Activated CD8-positive, alpha-beta T cell treated with anti-CD3 and anti-CD28 coated beads, Interleukin-2, amount 10 ng/mL, durations not matched to agents 7 days and 5 days (primary cell): ENCODE measurements around the gene PPP5C. TPM values are rescaled to one million over a fixed set of nuclear protein-coding genes. Genes with fewer than 3 reads are reported as not detected.

Experiments
- ATAC-seq: fragments of 150-1000 bp; cut with Tn5 transposase; one replicate; pipeline ENCODE4 v1.10.0; 2021; ENCODE audit warnings: moderate library complexity
- CTCF ChIA-PET: fragments of 350-600 bp; sonication (Branson Sonifier 250); formaldehyde crosslinking; loops from one replicate; lab custom pipeline; 2021; ENCODE audit warnings: antibody characterized with exemption; lab: Charles Lee
- POLR2A ChIA-PET: fragments of 350-600 bp; sonication (Branson Sonifier 250); formaldehyde crosslinking; loops from one replicate; lab custom pipeline; 2021; ENCODE audit warnings: antibody characterized with exemption; lab: Charles Lee
- DNase-seq: peaks from one replicate; pipeline ENCODE4 v3.0.0-alpha.2; 2020
- H3K27ac Mint-ChIP-seq: one replicate; pipeline ENCODE4 v1.8.0; 2021; ENCODE audit warnings: mild to moderate bottlenecking, mixed read lengths
- H3K27me3 Mint-ChIP-seq: one replicate; pipeline ENCODE4 v1.8.0; 2021; ENCODE audit warnings: low read depth, mixed read lengths
- H3K36me3 Mint-ChIP-seq: one replicate; pipeline ENCODE4 v1.8.0; 2021; ENCODE audit warnings: low read depth, mixed read lengths
- H3K4me1 Mint-ChIP-seq: one replicate; pipeline ENCODE4 v1.8.0; 2021; ENCODE audit warnings: low read depth, mixed read lengths
- H3K4me3 Mint-ChIP-seq: one replicate; pipeline ENCODE4 v1.8.0; 2021; ENCODE audit warnings: mild to moderate bottlenecking, mixed read lengths
- H3K9me3 Mint-ChIP-seq: one replicate; pipeline ENCODE4 v1.8.0; 2022; ENCODE audit warnings: mixed read lengths; ENCODE audit not compliant: insufficient read depth
- total RNA-seq, 2 experiments: library from RNA; stranded (reverse); gene quantifications; one replicate each; pipeline ENCODE4 v1.2.3, GENCODE V29; 2021

PPP5C gene
- total RNA-seq, 2 experiments from 2014 or later = 118 to 126 TPM

DNA sequence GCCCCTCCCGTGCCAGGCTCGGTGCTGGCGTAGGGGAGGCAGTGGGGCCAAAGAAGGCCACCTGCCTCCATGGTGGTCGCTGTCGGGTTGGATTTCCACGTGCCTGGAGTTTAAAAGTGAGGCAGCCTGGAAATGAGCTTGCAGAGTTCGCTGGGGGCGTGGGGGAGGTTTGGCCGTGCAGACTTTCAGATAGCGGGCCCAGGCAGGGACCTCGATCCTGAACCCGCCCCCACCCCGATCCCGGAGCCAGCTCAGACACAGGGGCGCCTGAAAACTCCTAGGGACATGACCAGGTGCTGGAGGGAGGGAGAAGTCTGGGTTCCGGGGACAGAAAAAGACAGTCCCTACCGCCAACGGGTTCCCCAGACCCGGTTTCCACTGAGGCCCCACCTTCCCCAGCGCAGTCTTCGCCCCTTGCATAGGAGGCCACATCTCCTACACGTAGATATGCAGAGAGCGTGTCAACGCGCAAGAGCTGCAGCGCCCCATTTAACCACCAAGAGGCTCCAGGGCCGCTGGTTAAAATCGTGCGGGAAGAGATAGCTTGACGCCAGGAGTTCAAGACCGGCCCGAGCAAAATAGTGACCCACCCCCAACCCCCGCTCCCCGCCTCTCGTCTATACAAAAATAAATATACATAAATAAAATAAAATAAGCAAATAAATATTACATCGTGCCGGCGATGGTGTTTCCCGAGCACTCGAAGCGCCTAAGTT is 58.0 kb downstream of the PPP5C start:
- no peak overlapping the region for H3K27ac Mint-ChIP-seq
- no peak overlapping the region for H3K4me3 Mint-ChIP-seq
- POLR2A ChIA-PET = interaction anchor here (0.6 kb wide), 1 partner anchor 324 kb away, joined by 3 read pairs; no protein-coding TSS in a partner anchor
- DNase-seq = peak; percentile 40
- ATAC-seq = peak; percentile 47
- no peaks in the 10 kb centered on the region for H3K36me3 Mint-ChIP-seq
- peaks cover 15% of the 10 kb centered on the region for H3K4me1 Mint-ChIP-seq
- CTCF ChIA-PET = interaction anchor here (0.8 to 2.9 kb wide), 5 partner anchors 9 to 109 kb away, joined by 3 to 17 read pairs (median 5); no protein-coding TSS in a partner anchor
- H3K9me3 Mint-ChIP-seq = no peaks in the 10 kb centered on the region
- H3K27me3 Mint-ChIP-seq = peaks cover 56% of the 10 kb centered on the region

DNA sequence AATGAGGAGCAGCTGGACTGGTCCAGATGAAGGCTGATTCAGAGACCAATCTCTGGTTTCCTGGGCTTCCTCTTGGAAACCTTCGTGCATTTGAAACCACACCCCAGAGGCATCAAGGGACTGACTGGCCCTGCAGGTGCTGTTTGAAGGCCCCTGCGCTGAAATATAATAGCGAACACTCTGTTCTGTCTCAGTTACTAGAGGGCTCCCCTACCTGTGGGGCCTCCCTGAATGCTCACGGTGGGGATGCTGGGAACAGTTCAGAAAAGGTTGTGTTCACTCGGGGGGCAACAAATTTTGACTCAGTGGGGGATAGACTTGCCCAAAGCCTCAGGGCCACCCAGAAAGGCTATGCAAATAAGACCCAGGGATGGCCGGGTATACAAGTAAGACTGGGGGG is 60.1 kb downstream of the PPP5C start:
- DNase-seq = no peak
- Mint-ChIP-seq H3K4me3 (no peak overlapping the region), H3K27ac (no peak overlapping the region), H3K9me3 (no peaks in the 10 kb centered on the region), H3K36me3 (no peaks in the 10 kb centered on the region), H3K27me3 (peaks cover 64% of the 10 kb centered on the region), H3K4me1 (peaks cover 15% of the 10 kb centered on the region)
- ChIA-PET POLR2A (no interaction called here), CTCF (interaction anchor here (2.9 kb wide), 1 partner anchor 81 kb away, joined by 17 read pairs; no protein-coding TSS in a partner anchor)
- ATAC-seq = no peak

DNA sequence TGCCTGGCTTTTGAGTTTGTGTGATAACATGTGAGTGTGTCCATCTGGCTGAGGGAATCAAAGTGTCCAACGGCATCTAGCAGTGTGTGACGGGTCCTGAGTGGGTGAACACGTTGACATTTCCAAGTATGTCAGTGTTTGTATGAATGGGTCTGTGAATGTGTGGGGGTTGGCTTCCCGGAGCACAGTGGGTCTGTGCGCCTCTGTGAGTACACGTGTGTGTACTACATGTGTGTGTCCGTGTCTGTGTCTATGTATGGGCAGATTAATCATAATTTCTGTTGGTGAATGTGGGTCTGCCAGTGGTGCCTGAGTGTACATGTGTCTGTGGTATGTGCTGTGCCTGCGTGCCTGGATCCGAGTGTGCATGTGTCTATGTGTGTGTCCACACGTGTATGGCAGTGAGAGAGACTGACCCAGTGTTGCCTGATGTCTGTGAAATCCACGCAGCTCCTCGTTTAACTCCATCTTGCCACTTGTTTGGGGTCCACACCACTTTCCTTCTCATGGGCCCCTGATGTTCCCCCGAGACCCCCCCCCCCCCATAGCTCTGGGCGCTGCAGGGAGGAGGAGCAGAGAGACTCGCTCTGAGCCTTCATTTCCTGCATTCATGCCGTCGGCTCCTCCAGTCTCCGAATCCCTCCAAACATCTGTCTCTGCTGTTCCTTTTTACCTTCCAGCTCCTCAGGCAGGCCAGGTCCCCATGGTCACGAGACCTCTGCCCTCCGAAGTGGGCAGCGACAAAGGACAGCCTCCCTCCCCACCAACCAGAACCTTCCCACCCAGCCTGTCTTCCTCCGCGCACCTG is 61.2 kb downstream of the PPP5C start:
- ATAC-seq (no peak), DNase-seq (no peak)
- H3K36me3 Mint-ChIP-seq = no peaks in the 10 kb centered on the region
- ChIA-PET CTCF (no interaction called here), POLR2A (no interaction called here)
- H3K4me1 Mint-ChIP-seq = peaks cover 13% of the 10 kb centered on the region
- peaks cover 69% of the 10 kb centered on the region for H3K27me3 Mint-ChIP-seq
- no peaks in the 10 kb centered on the region for H3K9me3 Mint-ChIP-seq
- no peak overlapping the region for H3K27ac Mint-ChIP-seq
- H3K4me3 Mint-ChIP-seq = no peak overlapping the region

DNA sequence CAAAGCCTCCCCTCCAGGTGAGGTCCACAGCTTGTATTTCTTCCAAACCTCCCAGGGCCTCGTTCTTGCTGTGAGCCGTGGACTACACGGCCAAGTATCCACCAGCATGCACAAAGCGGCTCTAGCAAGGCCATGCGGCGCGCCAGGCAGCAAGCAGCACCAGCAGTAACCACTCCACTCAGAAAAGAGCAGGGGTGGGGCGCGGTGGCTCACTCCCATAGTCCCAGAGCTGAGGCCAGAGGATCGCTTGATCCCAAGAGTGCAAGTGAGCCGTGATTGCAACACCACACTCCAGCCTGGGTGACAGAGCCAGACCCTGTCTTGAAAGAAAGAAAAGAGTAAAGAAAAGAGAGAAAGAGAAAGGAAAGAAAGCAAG is 61.8 kb downstream of the PPP5C start:
- Mint-ChIP-seq H3K27me3 (peaks cover 71% of the 10 kb centered on the region), H3K4me1 (peaks cover 13% of the 10 kb centered on the region), H3K9me3 (no peaks in the 10 kb centered on the region), H3K4me3 (no peak overlapping the region), H3K36me3 (no peaks in the 10 kb centered on the region), H3K27ac (no peak overlapping the region)
- CTCF ChIA-PET = no interaction called here
- POLR2A ChIA-PET = no interaction called here
- DNase-seq = no peak
- no peak for ATAC-seq

DNA sequence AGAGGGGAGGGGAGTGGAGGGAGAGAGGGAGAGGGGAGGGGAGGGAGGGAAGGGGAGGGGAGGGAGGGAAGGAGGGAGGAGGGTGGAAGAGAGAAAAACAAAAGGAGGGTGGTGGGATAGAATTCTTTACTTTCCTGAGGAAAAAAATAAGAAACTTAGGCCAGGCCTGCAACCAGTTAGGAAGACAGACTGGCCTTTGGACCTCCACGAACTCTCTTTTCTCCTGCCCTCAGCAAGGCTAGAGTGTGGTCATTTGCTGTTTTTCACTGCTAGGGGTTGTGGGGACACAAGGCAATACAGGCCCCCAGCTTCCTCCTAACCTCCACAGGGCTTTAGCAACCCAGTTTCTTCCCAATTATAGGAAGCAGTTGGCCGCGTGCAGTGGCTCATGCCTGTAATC is 62.3 kb downstream of the PPP5C start:
- ATAC-seq = no peak
- H3K27me3 Mint-ChIP-seq = peaks cover 71% of the 10 kb centered on the region
- no peaks in the 10 kb centered on the region for H3K9me3 Mint-ChIP-seq
- DNase-seq = no peak
- peaks cover 10% of the 10 kb centered on the region for H3K4me1 Mint-ChIP-seq
- no peak overlapping the region for H3K27ac Mint-ChIP-seq
- no peaks in the 10 kb centered on the region for H3K36me3 Mint-ChIP-seq
- ChIA-PET CTCF (no interaction called here), POLR2A (no interaction called here)
- no peak overlapping the region for H3K4me3 Mint-ChIP-seq

DNA sequence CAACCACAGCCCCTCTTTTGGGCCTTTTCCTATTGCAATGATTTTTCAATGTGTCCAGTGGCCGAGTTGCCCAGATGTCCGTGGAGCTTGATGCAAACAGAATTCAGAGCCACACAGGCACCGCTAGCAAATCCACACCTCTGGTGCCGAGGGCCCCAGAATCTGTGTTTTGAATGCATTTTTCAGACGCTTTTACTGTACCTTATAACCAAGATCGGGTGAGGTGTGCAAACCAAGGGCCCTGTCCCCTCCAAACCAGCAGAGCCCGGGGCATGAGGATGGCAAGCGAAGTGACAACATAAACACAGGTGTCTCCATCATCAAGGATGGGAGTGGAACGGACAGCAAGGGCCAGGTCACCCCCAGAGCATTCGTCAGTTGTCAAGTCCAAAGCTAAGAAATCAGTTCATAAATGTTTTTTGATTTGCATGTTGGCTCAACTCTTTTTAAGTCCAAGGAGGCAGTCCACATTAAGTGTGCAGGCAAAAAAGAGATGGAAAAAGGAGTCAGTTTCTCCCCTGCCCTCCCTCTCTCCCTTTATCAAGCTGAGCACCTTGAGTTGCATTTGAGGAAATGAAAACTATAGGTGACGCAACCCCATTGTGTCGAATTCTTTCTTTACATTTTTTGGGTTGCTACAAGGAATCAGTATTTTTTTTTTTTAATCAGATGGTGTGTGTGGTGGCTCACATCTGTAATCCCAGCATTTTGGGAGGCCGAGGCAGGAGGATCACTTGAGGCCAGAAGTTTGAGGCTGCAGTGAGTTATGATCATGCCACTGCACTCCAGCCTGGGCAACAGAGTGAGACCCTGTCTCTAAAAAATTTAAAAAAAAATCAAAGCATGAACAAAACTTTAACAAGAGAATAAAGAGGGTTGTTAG is 63.6 kb downstream of the PPP5C start:
- no peaks in the 10 kb centered on the region for H3K36me3 Mint-ChIP-seq
- CTCF ChIA-PET = no interaction called here
- peaks cover 67% of the 10 kb centered on the region for H3K27me3 Mint-ChIP-seq
- peaks cover 3% of the 10 kb centered on the region for H3K4me1 Mint-ChIP-seq
- no peak for DNase-seq
- H3K9me3 Mint-ChIP-seq = no peaks in the 10 kb centered on the region
- H3K27ac Mint-ChIP-seq = no peak overlapping the region
- POLR2A ChIA-PET = interaction anchor here (0.6 to 0.7 kb wide), 2 partner anchors 38 to 121 kb away, joined by 3 to 4 read pairs; no protein-coding TSS in a partner anchor
- ATAC-seq = no peak
- H3K4me3 Mint-ChIP-seq = no peak overlapping the region

DNA sequence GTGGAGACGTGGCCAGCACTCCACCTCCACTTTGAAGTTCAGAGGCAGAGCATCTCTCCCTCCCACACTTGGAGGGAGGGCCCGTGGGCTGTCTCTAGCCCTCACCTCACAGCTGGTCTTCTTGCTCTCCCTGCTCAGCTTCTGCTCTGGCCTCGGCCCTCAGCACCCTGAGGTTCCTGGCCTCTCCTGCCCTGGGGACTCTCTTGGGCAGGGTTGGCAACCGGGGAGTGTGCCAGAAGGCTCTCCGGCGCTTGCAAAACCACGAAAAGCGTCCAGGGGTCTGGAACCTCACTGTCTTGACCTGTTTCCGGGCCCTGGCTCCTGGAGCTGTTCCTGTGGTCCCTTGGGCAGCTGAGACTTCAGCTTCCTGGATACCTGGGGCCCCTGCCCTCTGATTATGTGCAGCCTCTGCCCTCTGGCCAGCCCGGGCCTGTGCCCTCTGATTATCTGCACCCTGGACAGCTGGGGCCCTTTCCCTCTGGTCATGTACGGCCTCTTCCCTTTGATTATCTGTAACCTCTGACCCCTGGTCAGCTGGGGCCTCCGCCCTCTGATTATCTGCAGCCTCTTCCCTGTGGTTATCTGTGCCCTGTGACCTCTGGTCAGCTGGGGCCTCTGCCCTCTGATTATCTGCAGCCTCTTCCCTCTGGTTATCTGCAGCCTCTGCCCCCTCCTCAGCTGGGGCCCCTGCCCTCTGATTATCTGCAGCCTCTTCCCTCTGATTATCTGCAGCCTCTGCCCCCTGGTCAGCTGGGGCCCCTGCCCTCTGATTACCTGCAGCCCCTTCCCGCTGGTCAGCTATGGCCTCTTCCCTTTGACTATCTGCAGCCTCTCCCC is 64.4 kb downstream of the PPP5C start:
- H3K27ac Mint-ChIP-seq = no peak overlapping the region
- POLR2A ChIA-PET = no interaction called here
- CTCF ChIA-PET = no interaction called here
- DNase-seq (no peak), ATAC-seq (no peak)
- no peaks in the 10 kb centered on the region for H3K36me3 Mint-ChIP-seq
- no peak overlapping the region for H3K4me3 Mint-ChIP-seq
- no peaks in the 10 kb centered on the region for H3K9me3 Mint-ChIP-seq
- peaks cover 3% of the 10 kb centered on the region for H3K4me1 Mint-ChIP-seq
- H3K27me3 Mint-ChIP-seq = peaks cover 70% of the 10 kb centered on the region

DNA sequence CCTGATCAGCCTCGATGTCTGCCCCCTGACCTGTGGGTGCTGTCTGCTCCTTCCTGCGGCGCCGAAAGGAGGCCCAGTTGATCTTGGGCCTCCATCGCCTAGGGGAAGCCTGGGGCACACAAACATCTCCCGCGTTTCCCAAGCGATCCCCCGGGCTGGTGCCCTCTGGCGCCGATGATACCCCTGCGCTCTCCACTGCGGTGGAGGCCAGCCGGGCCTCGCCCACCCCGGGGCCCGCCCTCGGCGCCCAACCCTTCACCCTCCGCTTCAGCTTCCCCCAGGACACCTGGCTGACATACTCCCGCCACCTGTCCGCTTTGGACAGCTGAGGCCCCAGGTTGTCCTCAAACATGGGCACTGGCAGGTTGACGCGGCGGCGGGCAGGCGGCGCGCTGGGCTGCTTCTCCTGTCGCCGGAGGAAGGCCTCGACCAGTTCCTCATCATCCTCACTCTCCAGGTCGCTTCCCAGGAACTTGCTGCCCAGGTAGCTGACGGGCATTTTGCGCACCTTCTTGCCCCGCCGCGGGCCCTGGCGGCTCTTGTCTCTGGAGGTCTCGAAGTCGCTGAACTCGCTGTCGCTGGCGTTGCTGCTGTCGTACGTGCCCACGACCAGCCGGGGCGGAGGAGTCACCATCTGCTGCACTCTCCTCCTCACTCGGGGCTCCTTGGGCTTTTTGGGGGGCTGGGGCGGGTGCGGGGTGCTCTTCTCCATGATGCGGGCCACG is 65.2 kb downstream of the PPP5C start:
- Mint-ChIP-seq H3K36me3 (no peaks in the 10 kb centered on the region), H3K4me3 (no peak overlapping the region), H3K9me3 (no peaks in the 10 kb centered on the region), H3K27me3 (peaks cover 69% of the 10 kb centered on the region), H3K27ac (no peak overlapping the region), H3K4me1 (peaks cover 6% of the 10 kb centered on the region)
- DNase-seq (no peak), ATAC-seq (no peak)
- ChIA-PET POLR2A (no interaction called here), CTCF (interaction anchor here (1.2 kb wide), 1 partner anchor 11 kb away, joined by 3 read pairs; no protein-coding TSS in a partner anchor)

DNA sequence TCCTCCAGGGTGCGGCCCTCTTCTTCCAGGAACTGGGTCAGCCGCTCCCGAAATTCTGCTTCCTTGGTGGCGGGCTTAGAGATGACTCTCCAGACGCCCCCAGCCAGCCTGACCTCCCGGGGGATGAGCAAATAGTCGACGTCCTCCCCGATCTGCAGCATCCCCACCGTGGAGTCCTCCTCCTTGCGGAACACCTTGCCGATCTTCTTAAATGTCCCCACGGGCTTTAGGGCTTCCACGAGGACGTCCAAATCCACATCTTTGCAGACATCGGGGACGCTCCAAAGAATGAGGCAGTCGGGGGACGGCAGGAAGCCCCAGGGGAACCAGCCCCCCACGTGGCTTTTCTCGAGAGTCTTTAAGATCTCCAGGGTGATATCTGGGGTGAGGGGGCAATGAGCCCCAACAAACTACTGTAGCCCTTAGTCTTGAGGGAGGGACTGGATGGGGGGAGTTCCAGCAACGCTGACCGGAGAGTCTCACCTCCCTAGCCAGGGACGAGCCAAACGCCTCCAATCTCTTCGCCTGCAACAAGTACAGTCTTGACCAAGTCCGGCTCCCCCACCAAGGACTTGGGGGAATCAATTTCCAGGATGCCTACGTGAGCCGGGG is 65.9 kb downstream of the PPP5C start:
- Mint-ChIP-seq H3K27me3 (peaks cover 69% of the 10 kb centered on the region), H3K4me3 (no peak overlapping the region), H3K27ac (no peak overlapping the region), H3K9me3 (no peaks in the 10 kb centered on the region), H3K36me3 (no peaks in the 10 kb centered on the region), H3K4me1 (peaks cover 6% of the 10 kb centered on the region)
- POLR2A ChIA-PET = no interaction called here
- ATAC-seq (no peak), DNase-seq (no peak)
- CTCF ChIA-PET = interaction anchor here (1.2 kb wide), 1 partner anchor 12 kb away, joined by 3 read pairs; no protein-coding TSS in a partner anchor
